ENCODE results near the gene ACTN1. TPM values are rescaled to one million over a fixed set of nuclear protein-coding genes. Genes with fewer than 3 reads are reported as not detected.

Gene ACTN1
- total and polyA plus RNA-seq, 8 donors, result 24.4 to 133 (median 49.0) TPM

GRCh38 chr14:68881396-68881795 is 97.7 kb downstream of the ACTN1 start:
- Histone ChIP-seq H3K4me3 (no peak overlapping the region), H3K36me3 (peaks cover 5 to 59% (median 26%) of the 10 kb centered on the region in 3 donors), H3K4me1 (no peaks in the 10 kb centered on the region), H3K27ac (no peak overlapping the region), H3K27me3 (no peaks in the 10 kb centered on the region), H3K9me3 (no peaks in the 10 kb centered on the region)
- 95 to 100% methylated on average over 2 of the region's 2 CpGs for WGBS, 2 donors
- FAIRE-seq, result no peak
- intact Hi-C loops (cut with DNase I), result no loop called here
- ATAC-seq, result no peak
- no peak for DNase-seq
- no peak for TF ChIP-seq CTCF (IDR thresholded peaks at IDR 0.05)

- H3K36me3 ChIP-seq, result peaks cover 5 to 60% (median 26%) of the 10 kb centered on the region in 3 donors
- no peaks in the 10 kb centered on the region for H3K4me1 ChIP-seq
- H3K27ac ChIP-seq, result no peak overlapping the region
- TF ChIP-seq CTCF (IDR thresholded peaks at IDR 0.05), result no peak
- intact Hi-C loops (cut with DNase I), result no loop called here
- WGBS, 2 donors, result 95 to 98% methylated on average over 9 of the region's 9 CpGs
- peak in 1 of 6 donors; percentile 31 for DNase-seq
- no peak for FAIRE-seq
- no peak overlapping the region for H3K4me3 ChIP-seq
- H3K27me3 ChIP-seq, result no peaks in the 10 kb centered on the region
- no peak for ATAC-seq
- no peaks in the 10 kb centered on the region for H3K9me3 ChIP-seq
Observed at GRCh38 chr14:68880581-68881105, 98.5 kb downstream of the ACTN1 start.

- FAIRE-seq, result no peak
Observed at GRCh38 chr14:68879841-68880575, 99.1 kb downstream of the ACTN1 start.

GRCh38 chr14:68879321-68879781 is 99.8 kb downstream of the ACTN1 start:
- ATAC-seq (no peak), DNase-seq (peak in 1 of 6 donors; percentile 39), FAIRE-seq (no peak)
- no peak overlapping the region for H3K27ac ChIP-seq
- peaks cover 7 to 70% (median 31%) of the 10 kb centered on the region in 3 donors for H3K36me3 ChIP-seq
- no peak for TF ChIP-seq CTCF (IDR thresholded peaks at IDR 0.05)
- no peaks in the 10 kb centered on the region for H3K4me1 ChIP-seq
- H3K4me3 ChIP-seq, result no peak overlapping the region
- 97 to 99% methylated on average over 7 of the region's 7 CpGs for WGBS, 2 donors
- no peaks in the 10 kb centered on the region for H3K27me3 ChIP-seq
- intact Hi-C loops (cut with DNase I), result loop anchor here in 1 of 3 donors (10.0 kb wide), 1 partner anchor 215 kb away; no protein-coding TSS in a partner anchor
- no peaks in the 10 kb centered on the region for H3K9me3 ChIP-seq

More at GRCh38 chr14:68879841-68880575, 99.1 kb downstream of the ACTN1 start:
- no peaks in the 10 kb centered on the region for H3K9me3 ChIP-seq
- H3K36me3 ChIP-seq, result peaks cover 5 to 66% (median 26%) of the 10 kb centered on the region in 3 donors
- no peak overlapping the region for H3K4me3 ChIP-seq
- no peaks in the 10 kb centered on the region for H3K27me3 ChIP-seq
- no peak overlapping the region for H3K27ac ChIP-seq
- intact Hi-C loops (cut with DNase I), result loop anchor here in 1 of 3 donors (10.0 kb wide), 1 partner anchor 215 kb away; no protein-coding TSS in a partner anchor
- DNase-seq, result peak in 1 of 6 donors; percentile 39
- no peaks in the 10 kb centered on the region for H3K4me1 ChIP-seq
- TF ChIP-seq CTCF (IDR thresholded peaks at IDR 0.05), result no peak
- 96 to 100% methylated on average over 13 of the region's 13 CpGs for WGBS, 2 donors
- no peak for ATAC-seq

Measured in pancreas (tissue), 10 donors.